ENCODE measurements around the gene CPEB4. TPM values are rescaled to one million over a fixed set of nuclear protein-coding genes. Genes with fewer than 3 reads are reported as not detected.

CPEB4 gene
- total RNA-seq, 1 donor from 2014 or later, result 87.3 TPM

- no peak for DNase-seq
These were observed 28.6 kb upstream of the CPEB4 start for GRCh38 chr5:173859408-173860159.

DNA sequence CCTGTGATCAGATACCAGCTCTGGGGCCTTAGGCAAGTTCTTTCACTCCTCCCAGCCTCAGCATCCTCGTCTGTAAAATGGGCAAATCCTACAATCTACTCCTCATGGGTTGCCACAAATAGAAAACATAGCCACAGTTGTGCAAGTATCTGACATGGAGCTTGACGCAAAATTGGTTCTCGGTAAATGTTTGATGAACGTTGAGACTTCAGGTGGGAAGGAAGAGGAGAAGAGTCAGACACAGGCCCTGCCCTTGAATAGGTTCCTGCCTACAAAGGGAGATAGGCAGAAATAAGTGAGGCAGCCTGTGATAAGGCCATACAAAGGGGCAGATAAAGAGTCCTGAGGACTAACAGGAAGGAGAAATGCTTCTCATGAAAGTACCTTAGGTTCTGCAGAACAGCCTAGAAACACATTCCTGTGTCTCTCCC, 26.1 kb upstream of the CPEB4 start:
- DNase-seq, result no peak

DNA sequence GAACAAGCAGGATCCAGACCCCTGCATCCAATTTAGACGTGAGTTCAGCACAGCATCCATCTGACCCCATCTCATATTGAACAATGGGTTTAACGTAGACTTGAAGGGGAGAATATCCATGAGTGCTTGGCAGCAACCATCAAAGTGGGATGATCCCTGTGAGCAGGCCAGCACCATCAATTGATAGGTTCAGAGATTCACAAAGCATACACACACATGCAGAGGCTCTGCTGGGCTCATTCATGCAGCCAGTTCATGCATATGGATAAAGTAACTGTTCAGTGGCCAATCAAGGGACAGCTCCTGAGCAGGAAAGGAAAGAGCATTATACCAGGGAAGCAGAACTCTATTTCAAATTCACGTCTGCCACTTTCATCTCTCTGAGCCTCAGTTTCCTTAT, 24.8 kb upstream of the CPEB4 start:
- no peak for DNase-seq

DNA sequence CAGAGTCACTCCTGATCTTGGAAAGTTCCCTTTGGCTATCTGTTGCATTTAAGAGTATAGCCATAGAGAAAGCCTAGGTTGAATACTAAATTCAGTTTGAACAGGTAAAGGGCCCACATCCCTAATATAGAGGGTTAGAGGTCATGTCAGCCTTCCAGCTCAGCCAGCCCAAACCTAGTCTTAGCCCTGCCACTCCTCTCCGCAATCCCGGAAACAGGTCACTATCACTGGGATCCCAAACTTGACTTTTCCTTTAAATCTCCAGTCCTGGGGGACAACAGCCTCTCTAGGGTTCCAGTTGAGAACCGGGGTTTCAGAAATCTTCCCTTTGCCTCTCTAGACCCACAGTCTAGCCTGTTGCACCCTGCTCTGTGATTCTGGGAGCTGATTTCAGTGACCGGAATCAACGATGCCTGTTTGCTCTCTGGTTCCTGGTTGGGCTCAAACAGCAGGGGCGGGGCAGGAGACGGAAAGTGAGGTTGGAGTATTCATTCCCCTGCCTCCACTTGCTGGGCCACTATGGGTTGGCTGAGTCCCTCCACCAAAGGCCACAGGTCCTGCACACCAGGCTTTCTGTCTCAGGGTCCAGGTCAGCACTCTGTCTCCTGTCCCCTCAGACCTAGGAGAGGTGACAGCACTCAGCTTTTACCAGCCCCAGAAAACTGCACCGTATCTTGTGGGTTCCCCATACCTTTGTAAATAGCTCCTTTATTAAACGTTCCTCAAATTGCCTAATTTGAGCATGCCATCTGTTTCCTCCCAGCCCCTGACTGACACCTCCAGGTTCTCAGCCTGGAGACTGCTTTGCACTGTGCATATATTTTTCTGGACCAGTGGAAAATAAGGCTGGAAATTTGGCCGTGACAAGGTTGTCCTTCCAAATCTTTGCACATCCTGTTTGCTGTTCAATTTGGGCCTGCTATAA, 23.8 kb upstream of the CPEB4 start:
- no peak for DNase-seq

DNA sequence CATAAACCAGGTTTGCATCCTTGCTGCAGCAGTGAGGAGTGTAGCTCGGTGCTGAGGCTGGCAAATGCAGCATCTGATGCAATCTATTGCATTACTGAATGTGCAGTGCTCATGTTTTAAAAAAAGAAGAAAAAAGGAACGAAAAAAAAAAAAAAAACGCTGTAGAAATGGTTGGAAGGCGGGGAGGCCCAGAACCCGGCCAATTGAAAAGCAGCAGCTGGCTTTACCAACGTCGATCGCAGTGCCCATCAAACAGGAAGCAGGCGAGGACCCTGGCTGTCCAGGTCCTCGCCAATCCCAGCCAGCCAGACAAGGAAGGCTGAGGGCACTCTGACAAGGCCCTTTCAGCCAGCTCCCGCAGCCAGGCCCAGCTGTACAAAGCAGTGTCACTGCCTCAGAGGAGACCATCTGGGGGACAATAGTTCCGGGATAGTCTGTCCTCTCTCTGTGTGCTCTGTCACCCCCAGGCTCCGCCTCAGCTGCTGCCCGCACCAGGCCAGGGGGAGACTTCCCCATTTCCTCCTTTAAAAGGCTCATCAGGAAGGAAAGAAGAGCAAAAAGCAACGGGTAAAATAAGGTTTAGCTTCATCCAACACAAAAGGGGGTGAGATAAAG, 21.8 kb upstream of the CPEB4 start:
- peak; percentile 89 for DNase-seq

- peak; percentile 70 for DNase-seq
These were observed 21.1 kb upstream of the CPEB4 start for GRCh38 chr5:173866858-173867679.

DNA sequence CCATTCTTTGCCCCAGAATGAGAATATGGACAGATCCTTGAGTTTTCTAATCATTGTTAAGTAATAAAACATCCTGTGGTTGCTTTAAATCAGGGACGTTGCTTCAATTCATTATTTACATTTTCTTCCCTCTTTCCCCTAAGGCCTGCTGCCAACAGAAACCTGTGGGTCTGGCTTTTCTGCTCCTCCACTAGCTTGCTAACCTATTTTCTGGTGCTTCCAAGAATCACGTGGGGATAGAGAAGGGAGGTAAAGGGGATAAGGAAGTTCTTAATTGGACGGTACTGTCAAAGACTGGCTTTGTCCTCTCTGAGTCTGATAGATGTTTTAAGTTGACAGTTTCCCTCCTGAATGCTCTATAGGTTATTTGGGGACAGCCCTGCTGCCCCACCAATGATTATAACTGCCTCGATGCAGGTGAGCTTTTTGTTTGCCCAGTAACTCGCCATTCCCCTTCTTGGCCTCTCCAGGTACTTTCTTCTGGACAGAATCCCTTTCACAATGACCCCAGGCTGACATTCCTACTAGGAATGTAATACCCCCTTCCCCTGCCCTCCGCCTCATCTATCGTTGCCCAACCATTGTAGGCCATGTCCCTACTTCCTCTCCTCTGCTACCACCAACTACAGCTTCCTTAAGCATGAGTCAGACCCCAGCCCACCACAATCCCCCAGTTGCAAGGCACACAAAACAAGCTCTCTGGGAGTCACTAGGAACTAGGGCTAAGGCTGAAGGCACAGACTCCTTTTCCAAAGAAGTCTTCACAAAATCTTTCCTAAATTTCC, 19.9 kb upstream of the CPEB4 start:
- no peak for DNase-seq

GRCh38 chr5:173869316-173869715, 18.8 kb upstream of the CPEB4 start:
- peak; percentile 43 for DNase-seq

GRCh38 chr5:173872957-173873305, 15.2 kb upstream of the CPEB4 start:
- no peak for DNase-seq

- no peak for DNase-seq
These were observed 14.7 kb upstream of the CPEB4 start for GRCh38 chr5:173873306-173873922.

GRCh38 chr5:173875189-173875588, 13.0 kb upstream of the CPEB4 start:
- no peak for DNase-seq

DNA sequence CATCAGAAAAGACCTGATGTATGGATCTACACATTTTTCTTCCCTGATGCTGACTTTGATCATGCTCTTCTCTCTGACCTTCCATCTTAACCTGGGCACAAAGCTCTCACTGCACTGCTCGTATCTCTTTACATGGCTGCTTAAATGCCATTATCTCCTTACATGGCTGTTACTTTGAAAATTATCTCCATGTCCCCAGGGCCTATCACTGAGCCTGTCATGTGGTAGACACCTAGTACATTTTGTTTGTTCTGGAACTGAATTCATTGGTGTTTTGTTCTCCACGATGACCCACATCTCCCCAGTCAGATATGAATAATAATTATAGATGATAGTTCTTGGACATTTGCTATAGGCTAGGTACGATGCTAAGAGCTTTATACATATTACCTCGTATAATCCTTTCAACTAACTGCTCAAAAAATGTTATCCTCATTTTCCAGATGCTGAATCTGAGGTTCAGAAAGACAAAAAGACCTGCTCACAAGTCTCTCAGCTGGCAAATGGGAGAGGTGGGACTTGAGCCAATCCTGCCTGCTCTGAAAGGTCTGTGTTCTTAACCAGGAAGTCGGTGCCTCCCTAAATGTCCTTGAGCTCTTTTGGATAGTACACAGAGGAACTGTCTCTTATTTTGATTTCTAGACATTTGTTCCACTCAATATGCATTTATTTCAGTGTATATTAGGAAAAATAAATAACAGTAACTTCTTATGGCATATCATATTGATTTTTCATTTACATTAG, 9.8 kb upstream of the CPEB4 start:
- no peak for DNase-seq

- no peak for DNase-seq
These were observed 7.7 kb upstream of the CPEB4 start for GRCh38 chr5:173880306-173880985.

GRCh38 chr5:173881811-173882575, 6.2 kb upstream of the CPEB4 start:
- no peak for DNase-seq

GRCh38 chr5:173882632-173883031, 5.5 kb upstream of the CPEB4 start:
- no peak for DNase-seq

- DNase-seq, result no peak
These were observed 4.7 kb upstream of the CPEB4 start for GRCh38 chr5:173883347-173883924.

DNA sequence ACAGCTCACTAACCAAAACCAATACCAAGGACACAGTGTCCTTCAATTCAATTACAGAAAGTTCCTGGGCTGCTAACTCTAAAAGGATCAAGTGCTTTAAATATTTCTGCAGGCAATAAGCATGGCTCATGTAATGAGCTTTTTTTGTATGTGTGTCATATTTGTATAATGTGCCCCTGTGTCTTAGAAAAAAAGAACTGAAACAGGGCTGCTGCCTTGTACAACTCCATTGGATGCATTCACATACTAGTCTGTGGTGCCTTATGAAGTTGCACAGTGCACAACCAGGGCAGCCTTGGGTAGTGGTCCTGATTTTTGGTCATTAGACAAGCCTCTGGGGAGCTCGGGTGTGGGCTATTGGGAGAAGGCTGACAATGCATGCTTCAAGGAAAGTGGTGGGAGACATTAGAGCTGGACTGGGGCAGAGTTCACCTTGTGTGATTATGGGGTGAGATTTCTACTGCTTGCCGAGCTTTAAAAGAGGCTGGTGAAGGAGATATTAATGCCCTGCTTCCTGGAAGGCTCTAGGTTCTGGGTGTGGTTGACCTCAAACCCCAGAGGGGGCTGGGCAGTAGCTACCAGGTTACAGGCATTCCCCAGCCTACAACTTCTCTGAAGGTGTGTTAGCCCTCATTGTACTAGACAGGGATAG, 3.6 kb upstream of the CPEB4 start:
- DNase-seq, result no peak

DNA sequence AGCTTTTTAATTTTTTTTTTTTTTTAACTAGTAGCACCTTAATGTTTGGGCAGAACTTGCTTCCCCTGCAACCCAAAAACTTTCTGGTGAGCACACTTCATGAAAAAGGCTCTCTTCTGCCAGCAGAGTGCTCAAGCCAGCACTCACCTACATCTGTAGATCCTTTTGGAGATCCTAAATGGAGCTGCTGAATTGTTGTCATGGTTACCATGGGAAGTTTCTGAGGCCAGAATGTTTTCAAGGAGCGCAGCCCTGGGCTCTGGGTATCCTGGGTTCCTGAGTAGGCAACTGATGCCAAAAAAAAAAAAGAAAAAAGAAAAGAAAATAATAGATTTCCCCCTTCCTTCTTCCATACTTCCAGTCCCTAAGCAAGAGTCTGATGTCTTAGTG, 3.1 kb upstream of the CPEB4 start:
- no peak for DNase-seq

All from occipital lobe (tissue), 2 donors.